NCI-H748 (cell line): ENCODE measurements around the gene ARID1B.

Experiments
- DNase-seq: peaks from one replicate; lab custom pipeline; 2025; ENCODE audit not compliant: unreplicated experiment; lab: John Stamatoyannopoulos, UW

ARID1B gene

DNA sequence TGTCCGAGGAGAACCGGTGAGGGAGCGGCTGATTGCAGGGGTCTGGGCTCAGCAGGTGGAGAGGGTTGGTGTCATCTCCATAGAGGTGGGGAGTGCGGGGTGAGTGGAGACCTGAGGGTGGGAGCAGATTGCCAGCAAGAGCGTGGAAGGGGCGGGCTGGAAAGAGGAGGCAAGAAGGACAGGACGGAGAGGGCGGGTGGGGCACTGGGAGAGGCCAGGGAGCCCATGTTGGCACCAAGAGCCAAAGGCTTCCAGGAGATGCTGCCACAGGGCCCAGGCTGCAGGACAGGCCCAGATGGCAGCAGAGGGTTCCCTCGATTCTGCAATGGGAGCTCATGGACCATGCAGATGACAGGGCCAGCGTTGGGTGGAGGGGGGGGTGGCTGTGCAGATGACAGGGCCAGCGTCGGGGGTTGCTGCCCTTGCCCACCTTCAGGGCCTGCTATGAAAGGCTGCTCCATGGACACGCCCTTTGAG is 440.8 kb downstream of the ARID1B start:
- DNase-seq = no peak

DNA sequence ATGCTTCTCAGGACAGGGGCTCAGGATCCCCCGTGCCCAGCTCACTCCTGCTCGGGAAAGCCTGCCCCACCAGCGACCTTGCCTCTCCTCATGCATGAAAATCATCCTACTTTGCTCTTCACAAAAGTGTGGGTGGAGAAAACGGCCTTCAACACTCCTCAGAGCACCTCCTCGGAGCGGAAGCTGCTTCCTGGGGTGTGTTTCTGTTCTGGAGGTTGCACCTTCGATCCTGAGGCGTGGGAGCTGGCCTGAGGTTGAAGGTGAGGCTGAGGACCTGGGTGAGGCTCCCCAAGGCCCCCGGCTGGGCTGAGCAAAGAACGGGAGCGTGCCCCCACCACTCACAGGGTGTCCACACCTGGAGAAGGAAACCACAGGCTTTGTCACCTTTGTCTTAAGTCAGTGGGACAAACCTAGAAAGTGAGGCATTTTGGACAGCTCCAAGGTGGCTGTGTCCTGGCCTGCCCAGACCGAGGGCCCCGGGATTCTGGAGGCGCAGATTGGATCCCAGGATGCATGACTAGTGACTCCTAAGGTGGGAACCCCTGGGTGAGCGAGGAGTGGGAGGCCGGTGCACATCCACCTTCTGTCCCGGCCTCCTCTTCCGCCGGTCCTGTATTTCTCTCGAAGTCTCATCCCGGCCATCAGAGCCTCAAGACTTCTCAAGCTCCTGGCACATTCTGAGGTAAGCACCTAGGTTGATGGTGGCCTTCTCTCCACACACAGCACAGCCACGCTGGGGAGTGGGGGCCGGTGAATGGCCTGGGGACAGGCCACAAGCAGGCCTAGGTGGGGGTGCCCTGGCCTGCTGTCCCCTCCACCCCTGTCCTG is 441.4 kb downstream of the ARID1B start:
- no peak for DNase-seq

DNA sequence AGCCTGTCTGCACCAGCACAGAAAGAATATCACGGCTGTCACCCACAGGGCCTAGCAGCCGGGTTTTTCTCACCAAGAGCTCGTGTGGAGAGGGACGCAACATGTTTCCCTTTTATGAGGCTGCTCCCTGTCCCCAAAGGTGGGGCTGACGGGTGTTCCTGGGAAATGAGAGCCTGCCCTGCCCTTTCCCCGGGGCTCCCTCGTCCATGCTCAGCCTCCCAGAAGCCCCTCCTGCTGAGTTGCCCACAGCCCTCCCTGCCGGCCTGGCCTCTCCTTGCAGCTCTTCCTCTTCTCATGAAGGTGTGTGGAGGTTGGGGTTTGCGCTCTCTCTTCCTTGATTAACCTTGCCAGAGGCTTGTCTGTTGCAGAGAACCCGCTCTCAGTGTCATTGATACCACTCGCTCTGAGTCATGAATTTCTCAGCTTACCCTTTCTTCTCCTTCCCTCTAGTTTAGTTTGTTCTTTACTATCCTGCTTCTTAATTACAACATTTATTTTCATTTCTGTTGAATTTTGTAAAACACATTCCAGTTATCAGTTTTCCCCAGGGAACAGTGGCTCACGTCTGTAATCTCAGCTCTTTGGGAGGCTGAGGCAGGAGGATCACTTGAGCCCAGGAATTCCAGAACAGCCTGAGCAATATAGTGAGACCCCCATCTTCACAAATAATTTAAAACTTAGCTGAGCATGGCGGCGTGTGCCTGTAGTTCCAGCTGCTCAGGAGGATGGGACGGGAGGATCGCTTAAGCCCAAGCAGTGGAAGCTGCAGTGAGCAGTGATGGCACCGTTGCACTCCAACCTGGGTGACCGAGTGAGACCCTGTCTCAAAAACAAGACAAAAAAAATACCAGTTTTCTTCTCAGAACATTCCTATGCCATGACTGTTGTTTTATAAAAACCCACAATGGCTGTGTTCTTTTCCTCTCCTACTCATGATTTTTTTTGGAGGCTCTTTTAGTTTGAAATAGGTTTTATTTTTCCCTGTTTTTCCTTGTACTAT is 442.3 kb downstream of the ARID1B start:
- DNase-seq = no peak

GRCh38 chr6:157220485-157220884 is 443.3 kb downstream of the ARID1B start:
- no peak for DNase-seq

GRCh38 chr6:157221049-157221816 is 444.1 kb downstream of the ARID1B start:
- DNase-seq = peak; percentile 84

- DNase-seq = no peak
These were observed 444.6 kb downstream of the ARID1B start for GRCh38 chr6:157221817-157222175.

- DNase-seq = no peak
These were observed 445.2 kb downstream of the ARID1B start for GRCh38 chr6:157222201-157222981.

DNA sequence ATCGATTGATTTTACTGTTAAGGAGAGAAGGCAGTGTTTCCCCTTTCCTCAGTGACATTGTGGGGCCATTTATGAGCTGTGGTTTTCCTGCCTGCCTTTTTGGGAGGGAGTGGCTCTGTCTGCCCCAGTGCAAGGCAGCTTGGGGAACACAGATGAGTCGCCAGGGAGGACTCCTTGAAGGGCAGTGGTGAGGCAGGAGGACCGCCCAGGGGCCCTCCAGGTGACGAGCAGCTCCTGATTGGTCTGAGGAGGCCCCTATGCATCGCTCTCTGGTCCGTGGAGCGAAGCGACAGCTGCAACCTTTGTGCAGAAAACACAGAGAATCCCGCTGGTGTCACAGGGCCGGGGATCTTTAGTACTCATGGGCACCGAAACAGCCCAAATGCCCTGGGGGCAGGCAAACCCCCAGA is 445.8 kb downstream of the ARID1B start:
- no peak for DNase-seq

- DNase-seq = no peak
These were observed 446.3 kb downstream of the ARID1B start for GRCh38 chr6:157223511-157223910.

DNA sequence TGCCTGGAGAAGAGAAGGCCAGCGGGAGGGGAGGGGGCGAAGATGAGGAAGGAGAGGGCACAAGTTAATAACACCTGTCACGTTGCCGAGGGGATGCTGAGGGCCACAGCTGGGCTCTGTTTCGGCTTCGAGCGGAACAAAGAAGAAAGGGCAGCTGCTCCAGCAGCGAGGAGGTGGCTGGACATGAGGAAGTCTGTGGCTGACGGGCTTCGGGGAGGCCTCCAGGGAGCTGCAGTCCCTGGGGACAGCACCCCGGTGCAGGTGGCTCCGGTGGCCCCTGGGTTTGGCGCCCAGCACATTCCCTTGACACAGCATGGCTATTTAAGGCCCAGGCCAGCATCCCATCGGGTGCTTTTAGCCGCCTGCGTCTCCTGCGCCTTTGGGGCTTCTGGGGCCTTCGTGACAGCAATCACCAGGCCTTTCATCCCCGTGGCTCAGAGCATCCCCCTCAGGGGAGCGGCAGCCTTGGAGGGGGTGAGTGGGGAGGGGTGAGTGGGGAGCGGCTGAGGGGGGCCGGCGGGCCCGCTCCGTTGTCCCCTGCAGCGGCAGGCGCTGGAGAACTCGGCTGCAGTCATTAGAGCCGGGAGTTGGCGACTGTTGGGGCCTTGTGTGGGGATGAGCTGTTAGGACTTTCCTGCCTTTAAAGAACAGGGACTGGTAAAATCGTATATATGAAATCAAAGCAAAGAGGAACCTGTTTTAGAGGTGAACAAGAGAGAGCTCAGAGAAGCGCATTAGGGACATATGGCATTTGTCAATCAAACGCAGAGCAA is 447.2 kb downstream of the ARID1B start:
- DNase-seq = no peak

DNA sequence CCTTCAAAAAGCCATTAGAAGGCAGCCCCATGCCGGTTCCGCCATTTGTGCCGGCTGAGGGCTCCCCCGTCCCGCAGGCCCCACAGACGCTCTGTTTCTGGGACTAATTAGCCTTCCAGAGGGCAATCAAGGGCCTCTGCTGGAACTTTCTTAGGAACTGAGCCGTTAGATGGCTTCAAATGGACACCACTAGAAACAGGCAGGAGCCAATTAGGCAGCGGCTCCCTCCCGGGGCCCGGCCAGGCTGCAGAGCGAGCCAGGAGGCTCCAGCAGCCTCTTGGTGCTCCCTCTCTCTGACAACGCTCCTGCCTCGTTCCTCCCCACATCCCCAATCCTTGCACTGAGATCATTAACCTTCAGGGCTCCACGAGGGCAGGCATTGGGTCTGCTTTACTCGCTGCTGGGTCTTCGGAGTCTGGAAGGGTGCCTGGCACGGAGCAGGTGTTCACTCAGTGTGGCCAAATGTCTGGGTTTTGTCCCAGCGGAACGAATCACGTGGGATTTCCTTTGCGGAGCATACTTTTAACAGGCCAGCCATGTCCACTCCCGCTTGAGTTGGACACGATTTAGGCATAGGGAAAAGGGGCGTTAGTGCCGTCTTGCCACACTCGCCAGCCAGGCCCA is 447.9 kb downstream of the ARID1B start:
- no peak for DNase-seq

- DNase-seq = no peak
These were observed 448.4 kb downstream of the ARID1B start for GRCh38 chr6:157225575-157225995.

- DNase-seq = no peak
These were observed 448.9 kb downstream of the ARID1B start for GRCh38 chr6:157226026-157226625.

- DNase-seq = no peak
These were observed 449.6 kb downstream of the ARID1B start for GRCh38 chr6:157226761-157227160.

- DNase-seq = peak; percentile 89
These were observed 450.3 kb downstream of the ARID1B start for GRCh38 chr6:157227202-157228166.

- DNase-seq = peak; percentile 99
These were observed 451.4 kb downstream of the ARID1B start for GRCh38 chr6:157228426-157229131.

DNA sequence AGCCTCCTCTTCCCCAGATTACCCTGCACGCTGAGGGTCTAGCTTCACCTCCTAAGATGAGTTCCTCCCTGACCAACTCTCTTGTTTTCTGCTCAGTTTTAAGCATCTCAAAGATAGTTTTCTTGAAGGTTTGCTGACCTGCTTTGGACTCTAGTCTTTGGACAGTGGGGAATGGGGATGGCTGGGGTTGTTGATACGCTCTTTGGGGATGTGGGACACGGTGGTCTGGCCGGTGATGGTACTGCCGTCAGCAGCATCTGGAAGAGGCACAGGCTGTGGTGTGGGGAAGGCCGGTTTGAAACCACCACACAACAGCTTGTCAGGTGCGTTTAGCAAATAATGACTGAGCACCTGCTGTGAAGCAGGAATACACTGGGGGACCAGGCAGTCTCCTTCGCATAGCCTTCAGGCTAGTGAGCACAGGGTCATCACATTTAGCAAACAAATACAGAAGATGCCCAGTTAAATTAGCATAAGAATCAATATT is 452.0 kb downstream of the ARID1B start:
- peak; percentile 93 for DNase-seq
